Mesothelial cell of epicardium (in vitro differentiated cells): ENCODE results near the gene HTATIP2. TPM values are rescaled to one million over a fixed set of nuclear protein-coding genes. Genes with fewer than 3 reads are reported as not detected.

Experiments
- total RNA-seq: library from RNA; stranded (reverse); gene quantifications from 3 replicates; pipeline ENCODE4 v1.2.1, GENCODE V29; 2021

The HTATIP2 gene
- total RNA-seq, 1 donor from 2014 or later = 11.1 TPM

Other genes with a start within 250 kb of the HTATIP2 start
- gene DBX1, start 203.2 kb upstream of the HTATIP2 start, total RNA-seq = not detected in 3 replicates
- gene PRMT3, start 24.0 kb downstream of the HTATIP2 start, total RNA-seq = 18.9 to 19.5 TPM (median 19.2 TPM) in 3 replicates
- not detected in 3 replicates for gene SLC6A5, start 235.9 kb downstream of the HTATIP2 start, total RNA-seq